Measurements from ENCODE around the gene NRCAM. TPM values are rescaled to one million over a fixed set of nuclear protein-coding genes. Genes with fewer than 3 reads are reported as not detected.

Gene NRCAM
- polyA plus RNA-seq, 1 donor (not counting 4 experiments of a cell fraction or from before 2014, with no cell fraction given), result 4.0 TPM

DNA sequence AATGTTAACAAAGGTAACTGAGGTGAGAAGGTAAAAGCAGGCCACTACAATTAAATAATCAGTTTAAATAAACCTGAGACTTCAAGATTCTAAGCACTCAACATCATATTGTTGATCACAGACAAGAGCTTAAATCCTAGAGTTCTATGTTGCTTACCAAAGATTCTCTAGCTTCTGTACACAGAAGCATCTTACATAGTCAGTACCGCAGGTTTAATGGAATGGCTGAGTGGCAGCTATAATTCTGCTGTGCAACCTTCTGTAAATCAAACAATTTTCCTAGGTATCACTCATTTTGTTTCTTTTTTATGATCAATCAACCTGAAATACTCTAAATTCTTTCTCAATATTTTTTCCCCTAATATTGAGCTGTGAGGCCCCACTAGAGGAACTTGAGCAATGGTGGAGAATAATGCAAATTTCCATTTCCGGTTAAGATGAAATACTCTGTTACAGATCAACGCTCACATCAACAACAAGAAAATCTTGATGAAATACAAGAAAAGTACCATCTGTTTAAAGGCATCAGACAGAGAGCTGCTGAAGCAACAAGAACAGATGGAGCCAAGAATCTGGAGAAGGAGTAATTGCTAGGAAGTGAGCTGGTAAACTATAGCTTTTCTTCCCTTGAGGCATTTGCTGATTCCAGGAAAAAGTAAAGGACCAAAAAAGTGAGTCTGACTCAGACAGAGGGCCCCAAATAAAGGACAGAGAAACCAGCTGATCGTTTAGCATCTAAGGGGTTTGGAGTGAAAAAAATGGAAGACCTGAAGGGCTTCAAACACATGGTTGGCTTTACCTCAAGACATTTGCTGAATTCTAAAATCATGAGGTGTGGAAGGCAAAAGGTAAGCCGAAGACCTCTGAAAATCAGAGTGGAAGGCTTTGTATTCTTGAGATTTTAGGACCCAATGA lies 47.1 kb upstream of the NRCAM start:
- dilution Hi-C loops (cut with MboI; ENCODE audit: extremely low pct_ligation_motif_present, low sequenced_read_pairs), result no loop called here
- no peak for FAIRE-seq

DNA sequence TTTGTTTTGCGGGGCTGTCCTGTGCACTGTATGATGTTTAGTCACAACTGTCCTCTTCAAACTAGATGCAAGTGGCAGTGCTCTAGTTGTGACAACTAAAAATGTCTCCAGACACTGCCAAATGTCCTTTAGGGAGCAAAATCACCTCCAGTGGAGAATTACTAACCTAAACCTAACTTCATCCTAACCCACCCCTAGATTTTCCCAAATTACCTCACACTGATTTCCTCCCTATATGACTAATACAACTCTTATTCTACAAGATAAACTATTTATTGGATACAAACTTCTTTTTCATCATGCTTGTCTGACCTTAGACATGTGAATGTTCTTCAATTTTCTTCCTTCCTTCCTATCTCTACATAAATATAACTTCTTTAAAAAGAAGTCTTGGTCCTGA lies 43.3 kb upstream of the NRCAM start:
- TF ChIP-seq, protein P1, sequence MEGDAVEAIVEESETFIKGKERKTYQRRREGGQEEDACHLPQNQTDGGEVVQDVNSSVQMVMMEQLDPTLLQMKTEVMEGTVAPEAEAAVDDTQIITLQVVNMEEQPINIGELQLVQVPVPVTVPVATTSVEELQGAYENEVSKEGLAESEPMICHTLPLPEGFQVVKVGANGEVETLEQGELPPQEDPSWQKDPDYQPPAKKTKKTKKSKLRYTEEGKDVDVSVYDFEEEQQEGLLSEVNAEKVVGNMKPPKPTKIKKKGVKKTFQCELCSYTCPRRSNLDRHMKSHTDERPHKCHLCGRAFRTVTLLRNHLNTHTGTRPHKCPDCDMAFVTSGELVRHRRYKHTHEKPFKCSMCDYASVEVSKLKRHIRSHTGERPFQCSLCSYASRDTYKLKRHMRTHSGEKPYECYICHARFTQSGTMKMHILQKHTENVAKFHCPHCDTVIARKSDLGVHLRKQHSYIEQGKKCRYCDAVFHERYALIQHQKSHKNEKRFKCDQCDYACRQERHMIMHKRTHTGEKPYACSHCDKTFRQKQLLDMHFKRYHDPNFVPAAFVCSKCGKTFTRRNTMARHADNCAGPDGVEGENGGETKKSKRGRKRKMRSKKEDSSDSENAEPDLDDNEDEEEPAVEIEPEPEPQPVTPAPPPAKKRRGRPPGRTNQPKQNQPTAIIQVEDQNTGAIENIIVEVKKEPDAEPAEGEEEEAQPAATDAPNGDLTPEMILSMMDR (optimal IDR thresholded peaks at IDR 0.05 in 1 of 3, IDR thresholded peaks at IDR 0.05 in 1 of 3, conservative IDR thresholded peaks at IDR 0.05 in 1 of 3; ENCODE audit: extremely low read depth in 1 of 3, insufficient read depth in 2 of 3, low read length in 3 of 3), result no peak
- no peak for TF ChIP-seq EZH2 (IDR thresholded peaks at IDR 0.05; ENCODE audit: low read length)

More for the DNA sequence above, 47.1 kb upstream of the NRCAM start:
- DNase-seq (ENCODE audit: low read depth, low spot score), result no peak
- no peaks in the 10 kb centered on the region for H3K27me3 ChIP-seq (ENCODE audit: control insufficient read depth, extremely low read depth, insufficient read depth, low read length)
- H3K4me3 ChIP-seq (ENCODE audit: control insufficient read depth in 2 of 3, extremely low read depth in 1 of 3, insufficient read depth in 2 of 3, low read depth in 1 of 3, low read length in 3 of 3), result no peak overlapping the region
- no peaks in the 10 kb centered on the region for H3K36me3 ChIP-seq (ENCODE audit: control insufficient read depth in 2 of 2, extremely low read depth in 1 of 2, insufficient read depth in 2 of 2, low read length in 2 of 2)
- H3K9me3 ChIP-seq (ENCODE audit: control insufficient read depth, low read depth, low read length), result no peaks in the 10 kb centered on the region
- H3K9me1 ChIP-seq (ENCODE audit: control insufficient read depth, extremely low read depth, insufficient read depth, low read length), result no peaks in the 10 kb centered on the region
- H3K79me2 ChIP-seq (ENCODE audit: control insufficient read depth, insufficient read depth, low read length), result no peaks in the 10 kb centered on the region
- H4K20me1 ChIP-seq (ENCODE audit: control insufficient read depth, extremely low read depth, insufficient read depth, low read length), result no peaks in the 10 kb centered on the region
- H3K4me2 ChIP-seq (ENCODE audit: control insufficient read depth, extremely low read depth, insufficient read depth, low read depth, low read length), result no peak overlapping the region
- no peaks in the 10 kb centered on the region for H3K4me1 ChIP-seq (ENCODE audit: control insufficient read depth, extremely low read depth, insufficient read depth, low read length)
- no peak overlapping the region for H3K27ac ChIP-seq (ENCODE audit: control insufficient read depth, insufficient read depth, low read length)
- no peak overlapping the region for H2AFZ ChIP-seq (ENCODE audit: control insufficient read depth, low read length)
- H3K9ac ChIP-seq (ENCODE audit: control insufficient read depth, extremely low read depth, insufficient read depth, low read length), result no peak overlapping the region
- TF ChIP-seq EZH2 (IDR thresholded peaks at IDR 0.05; ENCODE audit: low read length), result no peak
- TF ChIP-seq, protein P1 (optimal IDR thresholded peaks at IDR 0.05 in 1 of 3, IDR thresholded peaks at IDR 0.05 in 1 of 3, conservative IDR thresholded peaks at IDR 0.05 in 1 of 3; ENCODE audit: extremely low read depth in 1 of 3, insufficient read depth in 2 of 3, low read length in 3 of 3), result no peak

More for the DNA sequence above, 43.3 kb upstream of the NRCAM start:
- no peak overlapping the region for H3K4me2 ChIP-seq (ENCODE audit: control insufficient read depth, extremely low read depth, insufficient read depth, low read depth, low read length)
- H2AFZ ChIP-seq (ENCODE audit: control insufficient read depth, low read length), result no peak overlapping the region
- no peaks in the 10 kb centered on the region for H3K9me3 ChIP-seq (ENCODE audit: control insufficient read depth, low read depth, low read length)
- FAIRE-seq, result no peak
- no peak for DNase-seq (ENCODE audit: low read depth, low spot score)
- no peaks in the 10 kb centered on the region for H3K9me1 ChIP-seq (ENCODE audit: control insufficient read depth, extremely low read depth, insufficient read depth, low read length)
- H3K9ac ChIP-seq (ENCODE audit: control insufficient read depth, extremely low read depth, insufficient read depth, low read length), result no peak overlapping the region
- dilution Hi-C loops (cut with MboI; ENCODE audit: extremely low pct_ligation_motif_present, low sequenced_read_pairs), result loop anchor here (25.0 kb wide), 1 partner anchor 312 kb away; no protein-coding TSS in a partner anchor
- no peaks in the 10 kb centered on the region for H3K4me1 ChIP-seq (ENCODE audit: control insufficient read depth, extremely low read depth, insufficient read depth, low read length)
- H3K27me3 ChIP-seq (ENCODE audit: control insufficient read depth, extremely low read depth, insufficient read depth, low read length), result no peaks in the 10 kb centered on the region
- H3K27ac ChIP-seq (ENCODE audit: control insufficient read depth, insufficient read depth, low read length), result no peak overlapping the region
- no peaks in the 10 kb centered on the region for H3K79me2 ChIP-seq (ENCODE audit: control insufficient read depth, insufficient read depth, low read length)
- no peaks in the 10 kb centered on the region for H4K20me1 ChIP-seq (ENCODE audit: control insufficient read depth, extremely low read depth, insufficient read depth, low read length)
- H3K4me3 ChIP-seq (ENCODE audit: control insufficient read depth in 2 of 3, extremely low read depth in 1 of 3, insufficient read depth in 2 of 3, low read depth in 1 of 3, low read length in 3 of 3), result no peak overlapping the region
- H3K36me3 ChIP-seq (ENCODE audit: control insufficient read depth in 2 of 2, extremely low read depth in 1 of 2, insufficient read depth in 2 of 2, low read length in 2 of 2), result no peaks in the 10 kb centered on the region

Measured in keratinocyte (primary cell).